H9 (cell line): Measurements from ENCODE around the gene PTPRN2. TPM values are rescaled to one million over a fixed set of nuclear protein-coding genes. Genes with fewer than 3 reads are reported as not detected.

Source experiments
- DNase-seq: peaks from one replicate; pipeline ENCODE4 v3.0.0-alpha.2; 2017
- H2AFZ ChIP-seq: one replicate; pipeline ENCODE4 v1.6.1; 2013; ENCODE audit warnings: mild to moderate bottlenecking, low read length, control low read depth, moderate library complexity
- H2AK5ac ChIP-seq: 2 replicates; pipeline ENCODE4 v1.6.1; 2013; ENCODE audit warnings: low read length, control low read depth, mixed read lengths; ENCODE audit not compliant: insufficient read length
- H2BK120ac ChIP-seq: one replicate; pipeline ENCODE4 v1.6.1; 2013; ENCODE audit warnings: low read depth, mild to moderate bottlenecking, low read length, control low read depth, inconsistent platforms; ENCODE audit not compliant: poor library complexity, severe bottlenecking
- H2BK12ac ChIP-seq: 2 replicates; pipeline ENCODE4 v1.6.1; 2013; ENCODE audit warnings: low read length, control low read depth, mixed read lengths, low read depth; ENCODE audit not compliant: insufficient read length
- H2BK15ac ChIP-seq: 2 replicates; pipeline ENCODE4 v1.6.1; 2013; ENCODE audit warnings: low read depth, low read length, control low read depth
- H2BK20ac ChIP-seq: one replicate; pipeline ENCODE4 v1.6.1; 2013; ENCODE audit warnings: low read depth, mild to moderate bottlenecking, low read length, control low read depth, inconsistent platforms; ENCODE audit not compliant: poor library complexity, severe bottlenecking
- H2BK5ac ChIP-seq: 2 replicates; pipeline ENCODE4 v1.6.1; 2013; ENCODE audit warnings: low read length, control low read depth, mixed read lengths; ENCODE audit not compliant: insufficient read length
- H3K14ac ChIP-seq: 2 replicates; pipeline ENCODE4 v1.6.1; 2013; ENCODE audit warnings: low read length, control low read depth; ENCODE audit not compliant: insufficient read depth
- H3K18ac ChIP-seq: 2 replicates; pipeline ENCODE4 v1.6.1; 2013; ENCODE audit warnings: low read depth, mild to moderate bottlenecking, mixed read lengths, low read length, control low read depth; ENCODE audit not compliant: insufficient read length
- H3K23ac ChIP-seq: 2 replicates; pipeline ENCODE4 v1.6.1; 2013; ENCODE audit warnings: low read length, control low read depth, mixed read lengths, low read depth; ENCODE audit not compliant: insufficient read length
- H3K23me2 ChIP-seq: 2 replicates; pipeline ENCODE4 v1.6.1; 2013; ENCODE audit warnings: low read depth, mild to moderate bottlenecking, mixed read lengths, low read length, control low read depth; ENCODE audit not compliant: insufficient read length, poor library complexity, severe bottlenecking
- H3K27ac ChIP-seq: 2 replicates; pipeline ENCODE4 v1.5.1; 2013; ENCODE audit warnings: low read length, control low read depth, mixed read lengths, low read depth; ENCODE audit not compliant: insufficient read length
- H3K27me3 ChIP-seq: 2 replicates; pipeline ENCODE4 v1.6.1; 2013; ENCODE audit warnings: low read length, control low read depth, inconsistent platforms; ENCODE audit not compliant: insufficient read depth
- H3K4ac ChIP-seq: 2 replicates; pipeline ENCODE4 v1.6.1; 2013; ENCODE audit warnings: low read depth, mild to moderate bottlenecking, control low read depth, inconsistent platforms, low read length, moderate library complexity
- H3K4me1 ChIP-seq: 2 replicates; pipeline ENCODE4 v1.6.1; 2013; ENCODE audit warnings: low read length, control low read depth, inconsistent platforms; ENCODE audit not compliant: insufficient read depth
- H3K4me2 ChIP-seq: 2 replicates; pipeline ENCODE4 v1.6.1; 2013; ENCODE audit warnings: low read length, control low read depth, mixed read lengths; ENCODE audit not compliant: insufficient read length, insufficient read depth
- H3K56ac ChIP-seq: 2 replicates; pipeline ENCODE4 v1.6.1; 2013; ENCODE audit warnings: low read depth, mild to moderate bottlenecking, mixed read lengths, low read length, control low read depth; ENCODE audit not compliant: insufficient read length
- H3K79me1 ChIP-seq: 2 replicates; pipeline ENCODE4 v1.6.1; 2013; ENCODE audit warnings: low read depth, mild to moderate bottlenecking, moderate library complexity, low read length, control low read depth, inconsistent platforms; ENCODE audit not compliant: insufficient read depth, poor library complexity, severe bottlenecking
- H3K79me2 ChIP-seq: 2 replicates; pipeline ENCODE4 v1.6.1; 2013; ENCODE audit warnings: low read length, control low read depth, inconsistent platforms; ENCODE audit not compliant: insufficient read depth
- H3K9ac ChIP-seq: 2 replicates; pipeline ENCODE4 v1.6.1; 2013; ENCODE audit warnings: low read length, control low read depth, mixed read lengths; ENCODE audit not compliant: insufficient read length; ENCODE audit errors: extremely low read depth
- H3K9me3 ChIP-seq: one replicate; pipeline ENCODE4 v1.6.1; 2013; ENCODE audit warnings: low read depth, low read length, inconsistent platforms; ENCODE audit not compliant: control insufficient read depth
- H3T11ph ChIP-seq: one replicate; pipeline ENCODE4 v1.6.1; 2013; ENCODE audit warnings: mild to moderate bottlenecking, low read length, control low read depth, inconsistent platforms
- H4K20me1 ChIP-seq: one replicate; pipeline ENCODE4 v1.6.1; 2013; ENCODE audit not compliant: control insufficient read depth, insufficient read length, insufficient read depth
- H4K5ac ChIP-seq: 2 replicates; pipeline ENCODE4 v1.6.1; 2013; ENCODE audit warnings: low read depth, mild to moderate bottlenecking, mixed read lengths, low read length, control low read depth; ENCODE audit not compliant: insufficient read length
- H4K8ac ChIP-seq: replicated peaks from 2 replicates; pipeline ENCODE4 v1.6.1; 2013; ENCODE audit warnings: low read length, control low read depth, mixed read lengths, low read depth; ENCODE audit not compliant: insufficient read length
- H4K91ac ChIP-seq: 2 replicates; pipeline ENCODE4 v1.6.1; 2013; ENCODE audit warnings: low read depth, mild to moderate bottlenecking, moderate library complexity, mixed read lengths, low read length, control low read depth; ENCODE audit not compliant: insufficient read length
- H3K27ac Mint-ChIP-seq, 3 experiments: 2 replicates in 2 of 3; 3 replicates in 1 of 3; pipeline ENCODE4 v1.8.0; 2020 to 2021; ENCODE audit warnings: mixed read lengths in 3 of 3, mild to moderate bottlenecking in 1 of 3, moderate library complexity in 1 of 3
- H3K27me3 Mint-ChIP-seq: 2 replicates; pipeline ENCODE4 v1.8.0; 2021; ENCODE audit warnings: low read depth, mild to moderate bottlenecking, moderate library complexity, mixed read lengths
- H3K36me3 Mint-ChIP-seq, 3 experiments: 2 replicates in 2 of 3; 3 replicates in 1 of 3; pipeline ENCODE4 v1.8.0; 2020 to 2021; ENCODE audit warnings: low read depth in 3 of 3, mixed read lengths in 3 of 3; ENCODE audit not compliant: insufficient read depth in 1 of 3
- H3K4me1 Mint-ChIP-seq, 2 experiments: 2 replicates each; pipeline ENCODE4 v1.8.0; 2020; ENCODE audit warnings: mixed read lengths in 2 of 2
- H3K4me3 Mint-ChIP-seq, 2 experiments: 2 replicates in 1 of 2; 3 replicates in 1 of 2; pipeline ENCODE4 v1.8.0; 2020 to 2021; ENCODE audit warnings: mild to moderate bottlenecking in 2 of 2, mixed read lengths in 2 of 2, moderate library complexity in 1 of 2
- H3K9me3 Mint-ChIP-seq, 2 experiments: 2 replicates in 1 of 2; 3 replicates in 1 of 2; pipeline ENCODE4 v1.8.0; 2020; ENCODE audit warnings: mild to moderate bottlenecking in 2 of 2, mixed read lengths in 2 of 2, moderate library complexity in 1 of 2
- CTCF ChIP-seq: fragments of 200-600 bp; sonication (generic); conservative IDR thresholded peaks from 3 replicates; pipeline ENCODE4 v1.8.0; 2021; ENCODE audit warnings: antibody characterized with exemption, mild to moderate bottlenecking
- WGBS: extraction: QIAGEN DNeasy Blood & Tissue Kit; methylation state at CpG from one replicate; pipeline ENCODE4 v1.1.7; 2013; ENCODE audit warnings: missing lambda C conversion rate, low lambda C conversion rate, mixed read lengths; ENCODE audit not compliant: insufficient read length; ENCODE audit errors: extremely low coverage; 5-methylcytosine and 5-hydroxymethylcytosine counted together
- total RNA-seq: library from RNA; stranded (reverse); gene quantifications from 2 replicates; pipeline ENCODE4 v1.2.1, GENCODE V29; 2021

PTPRN2 gene
- total RNA-seq, 1 experiment from 2014 or later: 5.2 TPM

GRCh38 chr7:157780721-157781120, 806.9 kb downstream of the PTPRN2 start:
- Histone ChIP-seq H3K27ac (no peak overlapping the region), H2AFZ (no peak overlapping the region), H3K27me3 (no peaks in the 10 kb centered on the region), H3K9me3 (no peaks in the 10 kb centered on the region), H3K4me1 (no peaks in the 10 kb centered on the region), H3K4ac (no peak overlapping the region), H3K56ac (no peak overlapping the region), H2BK12ac (no peak overlapping the region), H4K20me1 (peaks cover 3% of the 10 kb centered on the region), H2BK5ac (no peak overlapping the region), H2BK20ac (no peak overlapping the region), H4K8ac (no peak overlapping the region), H3K14ac (no peak overlapping the region), H3K23ac (no peak overlapping the region), H4K91ac (no peak overlapping the region), H2AK5ac (no peak overlapping the region), H3K4me2 (no peak overlapping the region), H4K5ac (peak overlapping the region; percentile 2), H3K23me2 (no peaks in the 10 kb centered on the region), H2BK15ac (no peak overlapping the region), H3K18ac (no peak overlapping the region), H3K79me2 (no peaks in the 10 kb centered on the region), H2BK120ac (no peak overlapping the region), H3T11ph (no peak overlapping the region), H3K79me1 (no peaks in the 10 kb centered on the region), H3K9ac (no peak overlapping the region)
- no peak overlapping the region for H3K27ac Mint-ChIP-seq
- DNase-seq: no peak
- no peak overlapping the region for H3K4me3 Mint-ChIP-seq
- no CpG with 5 or more reads among the region's 15 CpGs for WGBS
- peaks cover 0 to 2% (median 0%) of the 10 kb centered on the region in 3 experiments; a peak in 2 of 7 replicates for H3K36me3 Mint-ChIP-seq
- H3K27me3 Mint-ChIP-seq: peaks cover 26% of the 10 kb centered on the region
- H3K4me1 Mint-ChIP-seq: no peaks in the 10 kb centered on the region
- H3K9me3 Mint-ChIP-seq: peaks cover 3 to 4% of the 10 kb centered on the region in 2 experiments; a peak in 3 of 5 replicates
- no peak for TF ChIP-seq CTCF
